DOHH2 (cell line): ENCODE results near the gene TJP2.

ENCODE experiments used
- EZH2phosphoT487 ChIP-seq: fragments of 200-600 bp; sonication (generic); IDR thresholded peaks from 2 replicates; pipeline ENCODE4 v1.6.1; 2017; ENCODE audit warnings: borderline replicate concordance, mild to moderate bottlenecking, antibody characterized with exemption, low read length, moderate library complexity, mixed read lengths
- TF ChIP-seq, protein P1 (sequence below): fragments of 200-600 bp; sonication (generic); IDR thresholded peaks from one replicate; pipeline ENCODE4 v1.5.1; 2014; ENCODE audit warnings: antibody characterized with exemption, mild to moderate bottlenecking, low read depth, low read length; ENCODE audit not compliant: poor library complexity, severe bottlenecking

- TF ChIP-seq, protein P1, sequence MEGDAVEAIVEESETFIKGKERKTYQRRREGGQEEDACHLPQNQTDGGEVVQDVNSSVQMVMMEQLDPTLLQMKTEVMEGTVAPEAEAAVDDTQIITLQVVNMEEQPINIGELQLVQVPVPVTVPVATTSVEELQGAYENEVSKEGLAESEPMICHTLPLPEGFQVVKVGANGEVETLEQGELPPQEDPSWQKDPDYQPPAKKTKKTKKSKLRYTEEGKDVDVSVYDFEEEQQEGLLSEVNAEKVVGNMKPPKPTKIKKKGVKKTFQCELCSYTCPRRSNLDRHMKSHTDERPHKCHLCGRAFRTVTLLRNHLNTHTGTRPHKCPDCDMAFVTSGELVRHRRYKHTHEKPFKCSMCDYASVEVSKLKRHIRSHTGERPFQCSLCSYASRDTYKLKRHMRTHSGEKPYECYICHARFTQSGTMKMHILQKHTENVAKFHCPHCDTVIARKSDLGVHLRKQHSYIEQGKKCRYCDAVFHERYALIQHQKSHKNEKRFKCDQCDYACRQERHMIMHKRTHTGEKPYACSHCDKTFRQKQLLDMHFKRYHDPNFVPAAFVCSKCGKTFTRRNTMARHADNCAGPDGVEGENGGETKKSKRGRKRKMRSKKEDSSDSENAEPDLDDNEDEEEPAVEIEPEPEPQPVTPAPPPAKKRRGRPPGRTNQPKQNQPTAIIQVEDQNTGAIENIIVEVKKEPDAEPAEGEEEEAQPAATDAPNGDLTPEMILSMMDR: no peak
- no peak for TF ChIP-seq EZH2phosphoT487
Observed at GRCh38 chr9:69155341-69156030, 18.6 kb upstream of the TJP2 start.
